ENCODE results near the gene PDE8A. TPM values are rescaled to one million over a fixed set of nuclear protein-coding genes. Genes with fewer than 3 reads are reported as not detected.

PDE8A gene
- total RNA-seq, 1 experiment from 2014 or later, result 27.4 TPM

- no peaks in the 10 kb centered on the region for H3K9me3 Mint-ChIP-seq (ENCODE audit: unreplicated experiment)
- POLR2A ChIA-PET, result no interaction called here
- intact Hi-C loops (cut with micrococcal nuclease), result no loop called here
- TF ChIP-seq CTCF (IDR thresholded peaks at IDR 0.05; ENCODE audit: unreplicated experiment), result no peak
- no peaks in the 10 kb centered on the region for H3K36me3 Mint-ChIP-seq (ENCODE audit: insufficient read depth, unreplicated experiment)
- H3K27me3 Mint-ChIP-seq (ENCODE audit: insufficient read depth, unreplicated experiment), result no peaks in the 10 kb centered on the region
- no peak overlapping the region for H3K27ac Mint-ChIP-seq (ENCODE audit: low read depth, unreplicated experiment)
- BruUV-seq (replicated peaks), result no TSS peak
- CTCF ChIA-PET, result no interaction called here
- no peaks in the 10 kb centered on the region for H3K4me1 Mint-ChIP-seq (ENCODE audit: insufficient read depth, unreplicated experiment)
- H3K4me3 Mint-ChIP-seq (ENCODE audit: unreplicated experiment), result no peak overlapping the region
- DNase-seq (ENCODE audit: unreplicated experiment), result no peak
Observed at GRCh38 chr15:85157344-85157743, 175.7 kb downstream of the PDE8A start.

- no TSS peak for BruUV-seq (replicated peaks)
- no peak for DNase-seq (ENCODE audit: unreplicated experiment)
- H3K27me3 Mint-ChIP-seq (ENCODE audit: insufficient read depth, unreplicated experiment), result no peaks in the 10 kb centered on the region
- no peaks in the 10 kb centered on the region for H3K9me3 Mint-ChIP-seq (ENCODE audit: unreplicated experiment)
- no peak overlapping the region for H3K27ac Mint-ChIP-seq (ENCODE audit: low read depth, unreplicated experiment)
- CTCF ChIA-PET, result no interaction called here
- H3K4me1 Mint-ChIP-seq (ENCODE audit: insufficient read depth, unreplicated experiment), result no peaks in the 10 kb centered on the region
- no peak for TF ChIP-seq CTCF (IDR thresholded peaks at IDR 0.05; ENCODE audit: unreplicated experiment)
- POLR2A ChIA-PET, result no interaction called here
- intact Hi-C loops (cut with micrococcal nuclease), result no loop called here
- H3K36me3 Mint-ChIP-seq (ENCODE audit: insufficient read depth, unreplicated experiment), result no peaks in the 10 kb centered on the region
- no peak overlapping the region for H3K4me3 Mint-ChIP-seq (ENCODE audit: unreplicated experiment)
Observed at GRCh38 chr15:85162237-85162636, 180.6 kb downstream of the PDE8A start.

- Mint-ChIP-seq H3K4me1 (ENCODE audit: insufficient read depth, unreplicated experiment) (no peaks in the 10 kb centered on the region), H3K27me3 (ENCODE audit: insufficient read depth, unreplicated experiment) (no peaks in the 10 kb centered on the region), H3K36me3 (ENCODE audit: insufficient read depth, unreplicated experiment) (no peaks in the 10 kb centered on the region), H3K27ac (ENCODE audit: low read depth, unreplicated experiment) (no peak overlapping the region), H3K4me3 (ENCODE audit: unreplicated experiment) (no peak overlapping the region), H3K9me3 (ENCODE audit: unreplicated experiment) (no peaks in the 10 kb centered on the region)
- ChIA-PET POLR2A (no interaction called here), CTCF (no interaction called here)
- intact Hi-C loops (cut with micrococcal nuclease), result no loop called here
- TF ChIP-seq CTCF (IDR thresholded peaks at IDR 0.05; ENCODE audit: unreplicated experiment), result no peak
- DNase-seq (ENCODE audit: unreplicated experiment), result no peak
- no TSS peak for BruUV-seq (replicated peaks)
Observed at GRCh38 chr15:85164841-85165466, 183.3 kb downstream of the PDE8A start.

GRCh38 chr15:85167568-85167967, 185.9 kb downstream of the PDE8A start:
- Mint-ChIP-seq H3K4me1 (ENCODE audit: insufficient read depth, unreplicated experiment) (peaks cover under 1% of the 10 kb centered on the region), H3K27ac (ENCODE audit: low read depth, unreplicated experiment) (no peak overlapping the region), H3K27me3 (ENCODE audit: insufficient read depth, unreplicated experiment) (no peaks in the 10 kb centered on the region), H3K36me3 (ENCODE audit: insufficient read depth, unreplicated experiment) (no peaks in the 10 kb centered on the region), H3K9me3 (ENCODE audit: unreplicated experiment) (peaks cover 12% of the 10 kb centered on the region), H3K4me3 (ENCODE audit: unreplicated experiment) (no peak overlapping the region)
- no peak for TF ChIP-seq CTCF (IDR thresholded peaks at IDR 0.05; ENCODE audit: unreplicated experiment)
- ChIA-PET CTCF (no interaction called here), POLR2A (no interaction called here)
- intact Hi-C loops (cut with micrococcal nuclease), result no loop called here
- no TSS peak for BruUV-seq (replicated peaks)
- DNase-seq (ENCODE audit: unreplicated experiment), result no peak
